ENCODE results near the gene EXOC3.
"Not testable (repeated sequence)": the region's sequence is repeated elsewhere in the genome, so short reads cannot be mapped to it uniquely, and the experiment has no call there.

EXOC3 gene

DNA sequence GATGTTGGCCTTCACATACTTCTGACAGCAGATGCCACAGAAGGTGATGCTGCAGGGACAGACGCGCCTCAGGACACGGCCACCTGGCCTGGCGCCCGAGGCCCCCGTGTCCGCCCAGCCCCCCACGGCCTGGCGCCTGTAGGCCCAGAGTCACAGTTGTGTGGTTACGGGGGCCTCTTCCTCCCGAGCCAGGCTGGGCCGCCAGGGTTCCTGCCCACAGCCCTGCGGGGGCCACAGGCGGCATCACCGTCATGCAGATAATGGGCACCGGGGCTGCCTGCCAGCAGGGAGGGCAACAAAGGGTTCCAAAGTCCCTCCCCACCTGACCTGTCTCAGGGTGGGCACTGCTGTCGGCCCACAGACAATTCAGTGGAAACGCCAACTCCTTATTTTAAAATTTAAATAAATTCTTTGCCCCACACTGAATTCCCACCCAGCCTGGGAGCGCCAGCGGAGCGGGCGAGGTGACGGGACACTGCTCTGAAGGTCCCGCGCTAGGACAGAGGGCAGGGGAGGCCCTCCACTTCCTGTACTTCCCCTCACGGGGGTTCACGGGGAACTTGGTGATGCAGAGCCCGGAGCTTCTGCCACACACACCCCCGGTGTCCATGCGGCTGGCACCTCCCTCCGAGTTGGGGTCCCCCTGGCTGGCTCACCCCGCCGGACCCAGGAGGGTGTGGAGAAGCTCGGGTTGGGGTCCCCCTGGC, 40.6 kb downstream of the EXOC3 start:
- H3K27me3 Mint-ChIP-seq, result no peaks in the 10 kb centered on the region
- H3K36me3 Mint-ChIP-seq (ENCODE audit: low read depth), result no peaks in the 10 kb centered on the region
- no peak overlapping the region for H3K4me3 Mint-ChIP-seq
- H3K4me1 Mint-ChIP-seq (ENCODE audit: low read depth), result peaks cover 4% of the 10 kb centered on the region
- H3K27ac Mint-ChIP-seq, result no peak overlapping the region
- no peaks in the 10 kb centered on the region for H3K9me3 Mint-ChIP-seq

DNA sequence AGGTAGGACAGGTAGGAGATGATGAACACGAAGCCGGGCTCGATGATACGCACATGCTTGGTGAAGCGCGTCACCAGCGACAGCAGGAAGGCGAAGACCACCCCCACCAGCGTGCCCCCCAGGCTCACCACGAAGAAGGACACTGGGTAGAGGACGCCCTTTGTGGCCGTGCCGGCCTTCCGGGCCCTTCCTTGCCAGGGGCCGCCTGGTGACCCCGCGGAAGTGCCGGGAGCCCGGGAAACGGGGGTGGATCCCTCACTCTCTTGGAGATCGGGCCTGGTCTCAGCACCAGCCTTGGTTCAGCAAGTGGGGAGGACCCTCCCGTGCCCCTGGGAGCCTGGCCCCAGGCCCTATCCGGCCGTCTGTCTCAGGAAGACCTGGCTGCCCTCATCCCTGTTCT, 41.6 kb downstream of the EXOC3 start:
- H3K4me1 Mint-ChIP-seq (ENCODE audit: low read depth), result peaks cover 4% of the 10 kb centered on the region
- H3K27me3 Mint-ChIP-seq, result no peaks in the 10 kb centered on the region
- H3K36me3 Mint-ChIP-seq (ENCODE audit: low read depth), result no peaks in the 10 kb centered on the region
- H3K4me3 Mint-ChIP-seq, result no peak overlapping the region
- no peaks in the 10 kb centered on the region for H3K9me3 Mint-ChIP-seq
- no peak overlapping the region for H3K27ac Mint-ChIP-seq

DNA sequence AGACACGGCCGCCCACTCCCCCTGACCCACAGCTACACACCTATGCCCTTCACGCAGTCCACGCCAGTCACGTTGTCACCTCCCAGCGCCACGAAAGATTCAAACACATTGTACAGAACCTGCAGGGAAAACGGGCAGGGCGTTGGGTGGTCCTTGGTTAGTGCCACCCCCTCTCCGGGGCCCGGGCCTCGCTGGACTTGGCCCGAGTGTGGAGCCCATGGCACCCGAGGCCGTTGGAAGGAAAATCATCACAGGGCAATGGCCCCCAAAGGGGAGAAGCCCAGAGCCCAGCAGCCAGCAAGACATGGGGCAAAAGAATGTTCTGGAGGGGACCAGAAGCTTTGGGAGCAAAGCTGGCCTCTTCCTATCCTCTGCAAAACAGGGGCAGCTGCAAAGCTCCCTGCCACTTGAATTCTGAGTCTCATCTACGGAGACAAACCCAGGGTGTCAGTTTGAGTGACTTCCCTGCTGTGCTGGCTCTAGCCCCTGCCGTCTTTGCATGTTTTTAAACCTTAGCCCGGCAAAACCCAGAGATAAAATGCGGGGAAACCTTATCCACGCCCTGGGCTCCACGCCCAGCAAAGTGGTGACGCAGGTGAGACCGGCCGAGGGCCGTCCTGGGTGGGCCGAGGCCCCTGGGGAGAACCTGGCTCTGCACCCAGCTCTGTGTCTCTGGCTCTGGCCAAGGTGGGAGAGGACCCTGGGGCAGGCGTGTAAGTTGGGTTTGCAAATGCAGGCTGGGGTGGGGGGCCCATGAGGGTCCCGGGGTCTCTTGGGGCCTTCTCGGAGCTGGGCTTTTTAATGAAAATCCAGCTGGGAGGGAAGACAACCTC, 42.4 kb downstream of the EXOC3 start:
- Mint-ChIP-seq H3K27me3 (no peaks in the 10 kb centered on the region), H3K9me3 (no peaks in the 10 kb centered on the region), H3K4me1 (ENCODE audit: low read depth) (peaks cover 4% of the 10 kb centered on the region), H3K36me3 (ENCODE audit: low read depth) (no peaks in the 10 kb centered on the region), H3K4me3 (no peak overlapping the region), H3K27ac (no peak overlapping the region)

DNA sequence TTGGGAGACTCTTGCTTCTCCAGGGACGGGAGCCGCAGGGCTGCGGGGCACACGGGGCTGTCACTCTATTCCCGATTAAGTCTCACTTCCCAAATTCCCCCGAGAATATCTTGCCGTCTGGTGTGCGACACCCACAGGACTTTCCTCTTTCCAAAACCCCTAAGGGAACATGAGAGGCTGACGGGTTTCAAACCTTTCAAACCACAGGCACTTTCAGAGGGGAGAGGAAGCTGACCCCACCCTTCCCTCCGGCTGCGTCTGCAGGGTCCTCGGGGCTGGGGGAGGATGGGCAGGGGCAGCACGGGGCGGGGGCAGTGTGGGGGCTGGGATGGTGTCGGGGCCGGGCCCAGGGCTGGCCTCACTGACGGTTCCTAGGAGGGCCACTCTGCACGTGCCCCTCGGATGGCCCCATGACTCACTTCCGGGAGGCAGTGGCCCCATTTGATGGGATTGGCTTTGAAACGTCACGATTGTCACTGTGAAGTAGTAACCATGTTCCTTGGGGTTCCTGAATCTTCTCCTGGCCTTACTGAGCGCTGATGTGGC, 43.0 kb downstream of the EXOC3 start:
- Mint-ChIP-seq H3K36me3 (ENCODE audit: low read depth) (no peaks in the 10 kb centered on the region), H3K27ac (no peak overlapping the region)

DNA sequence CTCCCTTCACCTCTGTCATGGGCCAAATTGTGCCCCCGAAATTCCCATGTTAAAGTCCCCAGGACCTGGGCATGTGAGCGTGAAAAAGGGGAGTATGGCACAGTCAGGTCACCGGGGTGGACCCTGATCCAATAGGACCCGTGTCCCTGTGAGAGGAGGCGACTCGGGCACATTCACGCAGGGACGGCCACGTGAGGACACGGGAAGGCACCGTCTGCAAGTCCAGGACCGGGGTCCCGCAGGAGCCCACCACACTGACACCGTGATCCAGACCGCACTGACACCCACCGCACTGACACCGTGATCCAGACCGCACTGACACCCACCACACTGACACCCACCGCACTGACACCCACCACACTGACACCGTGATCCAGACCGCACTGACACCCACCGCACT, 43.6 kb downstream of the EXOC3 start:
- H3K27ac Mint-ChIP-seq; H3K9me3 Mint-ChIP-seq; H3K4me1 Mint-ChIP-seq (ENCODE audit: low read depth); H3K4me3 Mint-ChIP-seq; H3K27me3 Mint-ChIP-seq; H3K36me3 Mint-ChIP-seq (ENCODE audit: low read depth): not testable (repeated sequence)

More for the DNA sequence above, 43.0 kb downstream of the EXOC3 start:
- Mint-ChIP-seq H3K9me3 (no peaks in the 10 kb centered on the region), H3K4me3 (no peak overlapping the region), H3K4me1 (ENCODE audit: low read depth) (peaks cover 4% of the 10 kb centered on the region), H3K27me3 (no peaks in the 10 kb centered on the region)

DNA sequence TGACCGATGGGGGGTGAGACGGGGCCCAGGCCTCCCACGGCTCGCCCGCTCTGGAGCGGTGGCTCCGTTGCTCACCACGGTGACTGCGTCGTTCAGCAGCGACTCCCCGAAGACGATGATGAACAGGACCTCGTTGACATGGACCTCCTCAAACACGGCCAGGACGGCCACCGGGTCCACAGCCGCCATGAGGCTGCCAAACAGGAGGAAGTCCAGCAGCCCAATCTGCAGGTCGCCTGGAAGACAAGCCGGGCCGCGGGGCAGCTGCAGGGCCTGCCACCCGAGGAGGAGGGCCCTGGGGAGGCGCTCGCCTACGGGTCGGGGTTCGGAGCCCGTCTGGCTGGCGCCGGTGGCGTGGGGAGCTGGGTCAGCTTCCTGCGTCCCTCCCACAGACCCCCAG, 45.3 kb downstream of the EXOC3 start:
- H3K4me3 Mint-ChIP-seq, result no peak overlapping the region
- H3K27me3 Mint-ChIP-seq, result no peaks in the 10 kb centered on the region
- no peaks in the 10 kb centered on the region for H3K36me3 Mint-ChIP-seq (ENCODE audit: low read depth)
- H3K27ac Mint-ChIP-seq, result no peak overlapping the region
- peaks cover 4% of the 10 kb centered on the region for H3K4me1 Mint-ChIP-seq (ENCODE audit: low read depth)
- no peaks in the 10 kb centered on the region for H3K9me3 Mint-ChIP-seq

DNA sequence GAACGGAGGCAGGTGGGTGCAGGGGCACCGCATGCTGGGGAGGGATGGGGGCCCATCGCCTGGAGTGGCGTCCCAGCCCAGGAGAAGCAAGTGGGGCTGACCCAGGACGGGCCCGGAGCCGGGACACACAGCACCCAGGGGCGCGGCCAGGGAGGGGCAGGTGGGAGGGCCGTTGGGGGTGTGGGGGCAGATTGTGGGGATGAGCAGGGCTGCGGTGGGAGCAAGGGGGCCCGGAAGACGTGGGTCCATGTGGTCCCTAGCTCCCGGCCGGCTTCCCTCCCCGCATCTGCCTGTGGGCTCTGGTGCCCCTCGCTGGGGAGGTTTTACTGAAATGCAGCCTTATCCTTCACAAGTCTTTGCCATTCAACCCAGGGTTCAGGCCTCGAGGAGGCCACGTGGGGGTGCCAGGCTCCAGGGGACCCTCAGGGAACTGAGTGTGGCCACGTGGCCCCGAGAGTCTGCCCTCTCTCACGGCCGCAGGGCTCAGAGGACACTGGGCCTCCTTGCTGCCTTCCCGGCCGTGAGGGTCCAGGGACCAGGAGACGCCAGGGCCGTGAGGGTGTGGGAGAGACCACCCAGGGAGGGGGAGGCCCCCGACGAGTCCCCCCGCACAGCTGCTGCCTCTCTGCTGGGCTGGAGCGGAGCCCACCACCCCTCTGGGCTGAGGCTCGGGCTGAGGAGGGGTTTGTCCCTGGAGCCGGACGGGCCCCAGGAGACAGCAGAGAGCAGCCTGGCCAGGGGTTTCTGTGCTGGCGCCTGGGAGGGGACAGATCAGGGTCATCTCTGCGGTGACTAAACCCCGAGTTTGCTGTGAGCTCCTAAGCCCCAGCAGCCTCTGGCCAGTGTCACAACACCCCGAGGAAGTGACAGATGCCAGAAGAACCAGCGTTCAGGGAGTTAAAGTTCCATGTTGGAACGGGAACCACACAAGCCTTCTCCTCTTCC, 46.0 kb downstream of the EXOC3 start:
- H3K4me1 Mint-ChIP-seq (ENCODE audit: low read depth), result peaks cover 4% of the 10 kb centered on the region
- H3K9me3 Mint-ChIP-seq, result no peaks in the 10 kb centered on the region
- no peak overlapping the region for H3K27ac Mint-ChIP-seq
- no peaks in the 10 kb centered on the region for H3K36me3 Mint-ChIP-seq (ENCODE audit: low read depth)
- H3K4me3 Mint-ChIP-seq, result no peak overlapping the region
- H3K27me3 Mint-ChIP-seq, result no peaks in the 10 kb centered on the region

DNA sequence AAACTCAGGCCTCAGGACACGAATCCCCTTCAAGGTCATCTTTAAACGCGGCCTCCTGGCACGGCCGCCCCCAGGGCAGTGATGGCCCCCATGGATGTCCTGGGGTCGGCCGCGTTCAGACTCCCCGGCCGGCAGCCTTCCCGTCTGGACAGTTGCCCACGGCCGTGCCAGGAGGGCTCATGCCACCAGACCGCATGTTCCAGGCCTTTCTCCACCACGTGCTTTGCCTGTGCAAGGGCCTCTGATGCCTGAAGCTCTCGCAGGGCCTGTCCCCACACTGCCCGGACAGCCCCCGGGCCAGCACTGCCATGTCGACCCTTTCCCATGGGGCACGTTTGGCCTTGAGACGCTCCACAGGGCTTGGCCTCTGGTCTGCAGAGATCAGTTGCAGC, 46.7 kb downstream of the EXOC3 start:
- Mint-ChIP-seq H3K27me3 (no peaks in the 10 kb centered on the region), H3K36me3 (ENCODE audit: low read depth) (no peaks in the 10 kb centered on the region), H3K27ac (no peak overlapping the region), H3K4me3 (no peak overlapping the region), H3K4me1 (ENCODE audit: low read depth) (peaks cover 4% of the 10 kb centered on the region), H3K9me3 (no peaks in the 10 kb centered on the region)

DNA sequence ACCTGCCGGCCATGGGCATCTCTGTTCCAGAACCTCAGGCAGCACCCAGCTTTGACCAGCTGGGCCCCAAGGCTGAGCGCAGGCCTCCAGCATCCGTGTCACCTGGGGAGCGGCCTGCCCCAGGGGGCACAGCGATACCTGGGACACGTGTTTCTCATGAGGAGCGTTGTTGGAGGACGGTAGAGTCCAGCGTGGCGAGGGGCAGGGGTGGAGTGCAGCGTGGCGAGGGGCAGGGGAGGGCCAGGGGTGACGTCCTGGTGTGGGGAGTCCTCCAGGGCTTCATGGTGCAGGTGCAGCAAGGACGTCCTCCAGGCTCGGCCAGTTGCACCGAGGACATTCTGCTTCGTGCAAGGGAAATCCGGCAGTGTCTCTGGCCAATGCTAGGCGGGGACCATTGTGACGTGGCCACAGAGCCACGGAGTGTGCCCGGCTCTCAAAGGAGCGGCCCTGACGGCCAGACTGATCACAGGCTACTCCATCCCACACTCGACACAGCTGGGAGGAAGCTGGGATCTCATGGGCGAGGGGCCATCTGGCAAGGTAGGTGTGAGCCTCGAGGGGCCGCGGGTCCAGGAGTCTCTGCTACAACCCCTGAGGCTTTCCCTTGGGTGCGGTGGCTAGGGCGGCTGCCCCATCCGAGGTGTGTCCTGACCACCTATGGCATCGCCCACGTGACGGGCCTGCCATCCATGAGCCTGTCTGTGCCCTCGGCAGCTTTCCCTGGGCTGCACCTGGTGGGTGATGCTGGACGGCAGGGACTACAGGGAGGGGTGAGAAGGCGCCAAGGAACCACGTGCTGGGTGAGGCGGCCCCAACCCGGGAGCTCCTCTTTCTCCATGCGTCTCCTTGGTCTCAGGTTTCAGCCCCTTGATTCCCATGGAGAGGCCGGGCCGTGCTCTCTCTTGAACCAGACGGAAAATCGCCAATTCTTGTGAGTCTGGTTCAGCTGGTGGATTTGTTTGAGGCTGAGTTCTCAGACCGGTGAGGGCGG, 47.4 kb downstream of the EXOC3 start:
- Mint-ChIP-seq H3K4me1 (ENCODE audit: low read depth) (peaks cover 4% of the 10 kb centered on the region), H3K4me3 (no peak overlapping the region), H3K27ac (no peak overlapping the region), H3K9me3 (no peaks in the 10 kb centered on the region), H3K36me3 (ENCODE audit: low read depth) (no peaks in the 10 kb centered on the region), H3K27me3 (no peaks in the 10 kb centered on the region)

DNA sequence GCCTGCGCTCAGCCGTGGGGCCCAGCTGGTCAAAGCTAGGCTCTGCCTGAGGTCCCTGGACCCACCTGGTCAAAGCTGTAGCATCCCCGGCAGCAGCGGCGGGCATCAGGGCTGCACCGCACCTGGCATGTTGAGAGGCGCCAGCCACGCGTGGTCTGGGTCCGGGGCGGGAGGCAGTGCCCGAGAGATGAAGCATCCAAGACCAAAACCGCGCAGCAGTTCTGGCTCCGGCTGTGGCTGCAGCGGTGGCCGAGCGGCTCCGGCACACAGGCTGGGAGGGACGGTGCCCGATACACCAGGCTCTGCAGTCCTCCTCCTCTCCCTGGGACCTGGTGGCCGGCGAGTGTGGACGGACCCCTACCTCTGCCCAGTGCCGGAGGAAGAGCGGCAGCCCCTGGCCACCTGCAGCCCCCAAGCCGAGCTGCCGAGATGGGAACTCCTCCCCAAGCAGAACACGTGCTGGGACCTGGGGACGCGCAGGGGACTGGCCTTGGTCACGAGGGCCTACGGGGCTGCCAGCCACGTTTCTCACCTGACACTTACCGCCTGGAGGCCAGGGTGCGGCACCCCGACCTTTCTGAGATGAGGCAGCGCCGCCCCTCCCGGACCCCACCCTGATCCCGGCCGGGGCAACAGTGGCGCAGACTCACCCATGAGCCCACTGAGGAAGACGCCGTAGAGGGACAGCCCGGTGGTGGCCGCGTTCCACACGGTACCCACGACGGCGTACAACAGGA, 48.3 kb downstream of the EXOC3 start:
- H3K27me3 Mint-ChIP-seq, result no peaks in the 10 kb centered on the region
- no peaks in the 10 kb centered on the region for H3K9me3 Mint-ChIP-seq
- no peaks in the 10 kb centered on the region for H3K36me3 Mint-ChIP-seq (ENCODE audit: low read depth)
- no peak overlapping the region for H3K27ac Mint-ChIP-seq
- H3K4me1 Mint-ChIP-seq (ENCODE audit: low read depth), result peaks cover 3% of the 10 kb centered on the region
- H3K4me3 Mint-ChIP-seq, result no peak overlapping the region

DNA sequence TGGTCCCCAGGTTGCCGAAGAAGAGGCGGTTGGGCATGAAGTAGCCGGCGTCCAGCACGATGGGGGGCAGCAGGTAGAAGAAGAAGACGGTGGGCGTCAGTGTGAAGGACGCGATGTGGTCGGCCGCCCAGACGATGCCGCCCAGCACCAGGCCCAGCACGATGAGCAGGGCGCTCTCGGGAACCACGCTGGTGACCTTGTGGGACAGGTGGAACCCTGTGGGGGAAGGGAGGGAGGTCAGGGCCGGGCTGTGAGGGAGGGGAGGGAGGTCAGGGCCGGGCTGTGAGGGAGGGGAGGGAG, 48.8 kb downstream of the EXOC3 start:
- no peaks in the 10 kb centered on the region for H3K36me3 Mint-ChIP-seq (ENCODE audit: low read depth)
- H3K4me1 Mint-ChIP-seq (ENCODE audit: low read depth), result no peaks in the 10 kb centered on the region
- no peak overlapping the region for H3K4me3 Mint-ChIP-seq
- H3K9me3 Mint-ChIP-seq, result no peaks in the 10 kb centered on the region
- no peaks in the 10 kb centered on the region for H3K27me3 Mint-ChIP-seq
- H3K27ac Mint-ChIP-seq, result no peak overlapping the region

DNA sequence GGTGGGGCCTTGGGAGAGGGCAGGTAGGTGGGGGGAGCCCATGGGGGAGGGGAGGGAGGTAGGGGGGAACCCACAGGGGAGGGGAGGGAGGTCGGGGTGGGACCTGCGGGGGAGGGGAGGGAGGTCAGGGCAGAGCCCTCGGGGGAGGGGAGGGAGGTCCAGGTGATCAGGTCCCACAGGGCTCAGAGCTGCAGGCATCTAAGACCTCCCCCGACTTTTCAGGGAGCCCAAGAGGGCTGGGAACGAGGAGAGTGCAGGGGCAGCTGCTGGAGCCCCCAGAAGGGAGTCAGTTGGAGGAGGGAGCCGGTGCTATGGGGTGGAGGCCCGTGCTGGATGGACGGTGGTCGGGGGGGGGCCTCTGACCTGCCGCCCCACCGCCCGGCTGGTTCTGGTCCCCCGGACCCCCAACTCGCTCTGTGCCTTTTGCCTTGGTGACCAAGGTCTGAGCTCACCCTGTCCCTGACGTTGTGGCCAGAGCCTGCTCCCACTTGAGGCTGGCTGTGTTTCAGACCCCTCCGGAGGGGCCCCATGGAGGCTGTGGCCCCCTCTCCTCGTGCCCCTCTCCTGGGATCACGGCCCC, 49.4 kb downstream of the EXOC3 start:
- no peaks in the 10 kb centered on the region for H3K27me3 Mint-ChIP-seq
- H3K27ac Mint-ChIP-seq, result no peak overlapping the region
- H3K4me1 Mint-ChIP-seq (ENCODE audit: low read depth), result no peaks in the 10 kb centered on the region
- no peaks in the 10 kb centered on the region for H3K9me3 Mint-ChIP-seq
- H3K4me3 Mint-ChIP-seq, result no peak overlapping the region
- no peaks in the 10 kb centered on the region for H3K36me3 Mint-ChIP-seq (ENCODE audit: low read depth)

DNA sequence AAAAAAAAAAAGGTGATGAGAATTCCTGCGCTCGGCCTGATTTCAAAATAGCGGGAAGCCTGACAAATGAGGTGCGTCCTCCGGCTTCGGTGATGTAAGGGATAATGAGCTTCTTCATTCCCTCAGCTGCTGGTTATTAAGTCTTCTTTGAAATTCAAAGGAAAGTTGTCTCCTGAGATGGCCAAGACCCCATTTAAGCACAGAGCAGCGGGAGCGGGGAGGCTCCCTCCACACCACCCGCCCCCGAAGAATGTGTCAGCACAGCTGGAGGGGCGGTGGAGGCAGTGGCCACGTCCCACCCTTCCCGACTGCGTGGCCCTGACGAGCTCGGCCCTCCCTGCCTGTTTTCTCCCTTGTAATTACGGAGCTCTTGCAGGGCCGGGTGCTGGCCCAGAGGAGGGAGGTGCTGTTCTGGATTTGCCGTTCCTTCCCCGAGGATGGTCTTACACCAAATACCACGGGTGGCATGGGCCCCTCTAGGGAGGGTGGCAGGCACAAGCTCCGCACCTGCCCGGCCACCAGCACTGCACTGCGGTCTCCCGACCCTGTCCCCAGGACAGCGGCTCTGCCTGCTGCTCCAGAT, 50.2 kb downstream of the EXOC3 start:
- no peaks in the 10 kb centered on the region for H3K4me1 Mint-ChIP-seq (ENCODE audit: low read depth)
- H3K27me3 Mint-ChIP-seq, result peaks cover 3% of the 10 kb centered on the region

More for the DNA sequence above, 50.2 kb downstream of the EXOC3 start:
- Mint-ChIP-seq H3K27ac (no peak overlapping the region), H3K36me3 (ENCODE audit: low read depth) (no peaks in the 10 kb centered on the region), H3K9me3 (no peaks in the 10 kb centered on the region), H3K4me3 (no peak overlapping the region)

Data from stimulated activated naive CD8-positive, alpha-beta T cell treated with anti-CD3 and anti-CD28 coated beads, Interleukin-15, Interleukin-2, amounts not matched to agents 100 ng/mL and 50 ng/mL, for 24 hours (primary cell).